ENCODE data around the gene IDI2.

- no peak for TF ChIP-seq POLR2A (IDR thresholded peaks at IDR 0.05)
- TF ChIP-seq CTCF (IDR thresholded peaks at IDR 0.05) = no peak
Observed at GRCh38 chr10:1029838-1030237, 4.2 kb upstream of the IDI2 start.

Data from Peyer's patch (tissue), 4 donors.